Thoracic aorta (tissue), 2 donors: Measurements from ENCODE around the gene RGS12. TPM values are rescaled to one million over a fixed set of nuclear protein-coding genes. Genes with fewer than 3 reads are reported as not detected.

Experiments used
- ATAC-seq: fragments of 150-250 bp; one replicate; pipeline ENCODE4 v1.8.0; 2017; ENCODE audit warnings: low read depth; ENCODE audit not compliant: insufficient number of reproducible peaks, low FRiP score
- DNase-seq: peaks from one replicate; pipeline ENCODE4 v3.0.0-alpha.2; 2020; ENCODE audit warnings: low spot score
- H3K27ac ChIP-seq, 2 donors: fragments of 200-600 bp; sonication (generic); 1 replicate in 1 of 2; 2 replicates in 1 of 2; pipeline ENCODE4 v1.5.1; 2016; ENCODE audit warnings: mild to moderate bottlenecking in 2 of 2, moderate library complexity in 2 of 2
- H3K27me3 ChIP-seq: fragments of 200-600 bp; sonication (generic); replicated peaks from 2 replicates; pipeline ENCODE4 v1.6.0; 2016; ENCODE audit warnings: mild to moderate bottlenecking; ENCODE audit not compliant: insufficient read depth
- H3K36me3 ChIP-seq: fragments of 200-600 bp; sonication (generic); one replicate; pipeline ENCODE4 v1.5.1; 2016
- H3K4me1 ChIP-seq, 2 donors: fragments of 200-600 bp; sonication (generic); 1 replicate in 1 of 2; 2 replicates in 1 of 2; pipeline versions ENCODE4 v1.5.1 to v1.6.0; 2016; ENCODE audit warnings: low read depth in 2 of 2, mild to moderate bottlenecking in 1 of 2; ENCODE audit not compliant: control insufficient read depth in 1 of 2
- H3K4me3 ChIP-seq: fragments of 200-600 bp; sonication (generic); 2 replicates; pipeline ENCODE4 v1.5.1; 2016; ENCODE audit warnings: mild to moderate bottlenecking
- H3K9me3 ChIP-seq: fragments of 200-600 bp; sonication (generic); 2 replicates; pipeline ENCODE4 v1.5.1; 2016
- CTCF ChIP-seq: fragments of 200-600 bp; sonication (generic); IDR thresholded peaks from one replicate; pipeline ENCODE4 v1.5.1; 2019; ENCODE audit warnings: antibody characterized with exemption
- total RNA-seq, 2 donors: library from RNA; depleted of rRNA; stranded (reverse); fragments of >200 nt; gene quantifications; one replicate each; pipeline versions ENCODE4 v1.1.0 to v1.2.3, GENCODE V29; 2016

Gene RGS12
- total RNA-seq, 2 donors from 2014 or later: 13.5 to 43.6 TPM

GRCh38 chr4:3334316-3334715, 41.5 kb downstream of the RGS12 start:
- Histone ChIP-seq H3K4me1 (peaks cover 0 to 5% of the 10 kb centered on the region in 2 donors), H3K4me3 (no peak overlapping the region), H3K36me3 (no peaks in the 10 kb centered on the region), H3K9me3 (no peaks in the 10 kb centered on the region), H3K27me3 (no peaks in the 10 kb centered on the region), H3K27ac (no peak overlapping the region)
- TF ChIP-seq CTCF: no peak
- DNase-seq: no peak
- ATAC-seq: no peak

GRCh38 chr4:3335385-3335784, 42.6 kb downstream of the RGS12 start:
- Histone ChIP-seq H3K9me3 (no peaks in the 10 kb centered on the region), H3K27me3 (no peaks in the 10 kb centered on the region), H3K4me3 (no peak overlapping the region), H3K27ac (no peak overlapping the region), H3K4me1 (peaks cover 0 to 5% of the 10 kb centered on the region in 2 donors), H3K36me3 (no peaks in the 10 kb centered on the region)
- ATAC-seq (no peak), DNase-seq (no peak)
- TF ChIP-seq CTCF: no peak

GRCh38 chr4:3335982-3336381, 43.2 kb downstream of the RGS12 start:
- DNase-seq: no peak
- H3K27ac ChIP-seq: no peak overlapping the region

GRCh38 chr4:3336382-3337356, 43.8 kb downstream of the RGS12 start:
- no peak overlapping the region for H3K27ac ChIP-seq
- TF ChIP-seq CTCF: no peak
- no peak for ATAC-seq

More at GRCh38 chr4:3335982-3336381, 43.2 kb downstream of the RGS12 start:
- Histone ChIP-seq H3K36me3 (no peaks in the 10 kb centered on the region), H3K4me3 (no peak overlapping the region), H3K27me3 (no peaks in the 10 kb centered on the region), H3K4me1 (peaks cover 0 to 5% of the 10 kb centered on the region in 2 donors), H3K9me3 (no peaks in the 10 kb centered on the region)
- ATAC-seq: no peak
- no peak for TF ChIP-seq CTCF

GRCh38 chr4:3337357-3337732, 44.5 kb downstream of the RGS12 start:
- Histone ChIP-seq H3K27ac (no peak overlapping the region), H3K4me1 (peaks cover 0 to 5% of the 10 kb centered on the region in 2 donors), H3K9me3 (no peaks in the 10 kb centered on the region), H3K36me3 (no peaks in the 10 kb centered on the region), H3K4me3 (no peak overlapping the region), H3K27me3 (no peaks in the 10 kb centered on the region)
- ATAC-seq: no peak
- DNase-seq: no peak
- TF ChIP-seq CTCF: no peak

More at GRCh38 chr4:3336382-3337356, 43.8 kb downstream of the RGS12 start:
- Histone ChIP-seq H3K27me3 (no peaks in the 10 kb centered on the region), H3K9me3 (no peaks in the 10 kb centered on the region), H3K4me1 (peaks cover 0 to 5% of the 10 kb centered on the region in 2 donors), H3K36me3 (no peaks in the 10 kb centered on the region), H3K4me3 (no peak overlapping the region)
- no peak for DNase-seq
